Mesodermal cell (in vitro differentiated cells): ENCODE results near the gene IL36A.

Experiments used
- H3K27ac ChIP-seq: 2 replicates; pipeline ENCODE4 v1.7.0; 2013; ENCODE audit warnings: mild to moderate bottlenecking, low read depth, low read length, moderate library complexity; ENCODE audit not compliant: severe bottlenecking
- H3K36me3 ChIP-seq: 2 replicates; pipeline ENCODE4 v1.7.1; 2013; ENCODE audit warnings: mild to moderate bottlenecking, low read length, moderate library complexity; ENCODE audit not compliant: control insufficient read depth, insufficient read depth
- H3K4me1 ChIP-seq: one replicate; pipeline ENCODE4 v1.7.1; 2013; ENCODE audit warnings: mild to moderate bottlenecking, low read length; ENCODE audit not compliant: insufficient read depth, control insufficient read depth, poor library complexity, severe bottlenecking
- H3K4me3 ChIP-seq: 2 replicates; pipeline ENCODE4 v1.7.0; 2013; ENCODE audit warnings: low read length, control low read depth, mild to moderate bottlenecking; ENCODE audit not compliant: insufficient read depth, poor library complexity, severe bottlenecking; ENCODE audit errors: extremely low read depth
- H3K9me3 ChIP-seq: 2 replicates; pipeline ENCODE4 v1.7.1; 2013; ENCODE audit warnings: mild to moderate bottlenecking, low read length, moderate library complexity; ENCODE audit not compliant: control insufficient read depth
- WGBS, 2 experiments: methylation state at CpG; one replicate each; pipeline ENCODE4 v1.1.5; 2013; ENCODE audit warnings: missing lambda C conversion rate in 2 of 2; ENCODE audit not compliant: insufficient coverage in 2 of 2; 5-methylcytosine and 5-hydroxymethylcytosine counted together

The IL36A gene

DNA sequence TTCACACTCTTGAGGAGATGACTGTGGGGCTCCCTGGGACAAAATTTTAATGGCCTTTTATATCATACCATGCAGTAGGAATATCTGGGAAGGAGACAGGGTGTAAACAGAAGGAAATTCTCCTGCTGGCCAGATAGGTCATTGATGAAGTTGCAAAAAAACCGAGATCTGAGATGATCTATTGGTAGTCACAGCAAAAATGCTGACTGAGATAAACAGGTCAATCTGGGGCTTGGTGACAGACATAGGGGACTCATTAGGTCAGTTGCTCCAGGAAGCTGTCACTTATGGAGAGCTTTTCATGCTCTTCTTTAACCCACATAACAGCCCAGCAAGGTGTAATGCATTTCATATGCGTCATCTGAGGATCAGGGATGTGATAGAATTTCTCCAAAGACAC lies 2.6 kb upstream of the IL36A start:
- WGBS, 2 experiments = 70 to 79% methylated on average over 1 to 2 of the region's 2 CpGs
- no peaks in the 10 kb centered on the region for H3K4me1 ChIP-seq
- no peak overlapping the region for H3K4me3 ChIP-seq
- no peak overlapping the region for H3K27ac ChIP-seq
- H3K36me3 ChIP-seq = no peaks in the 10 kb centered on the region
- H3K9me3 ChIP-seq = peaks cover 10% of the 10 kb centered on the region

DNA sequence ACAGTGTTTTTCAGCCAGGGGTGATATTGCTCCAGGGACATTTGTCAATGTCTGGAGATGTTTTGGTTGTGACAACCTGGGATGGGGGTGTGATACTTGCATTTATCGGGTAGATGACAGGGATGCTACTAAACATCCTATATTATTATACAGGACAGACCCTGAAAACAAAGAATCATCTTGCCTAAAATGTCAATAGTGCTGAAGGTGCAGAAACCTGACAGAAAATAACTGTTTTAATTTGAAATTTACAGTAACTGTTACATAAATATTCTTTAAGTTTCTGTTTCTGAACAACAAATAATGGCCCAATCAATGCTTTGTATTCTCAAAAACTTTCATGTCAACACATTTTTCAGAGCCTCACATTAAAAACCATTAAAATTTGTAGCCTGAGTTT lies 2.0 kb downstream of the IL36A start:
- Histone ChIP-seq H3K4me3 (no peak overlapping the region), H3K4me1 (peaks cover 3% of the 10 kb centered on the region), H3K36me3 (no peaks in the 10 kb centered on the region), H3K9me3 (no peaks in the 10 kb centered on the region), H3K27ac (no peak overlapping the region)
- WGBS, 2 experiments = no CpG with 5 or more reads among the region's 1 CpG

DNA sequence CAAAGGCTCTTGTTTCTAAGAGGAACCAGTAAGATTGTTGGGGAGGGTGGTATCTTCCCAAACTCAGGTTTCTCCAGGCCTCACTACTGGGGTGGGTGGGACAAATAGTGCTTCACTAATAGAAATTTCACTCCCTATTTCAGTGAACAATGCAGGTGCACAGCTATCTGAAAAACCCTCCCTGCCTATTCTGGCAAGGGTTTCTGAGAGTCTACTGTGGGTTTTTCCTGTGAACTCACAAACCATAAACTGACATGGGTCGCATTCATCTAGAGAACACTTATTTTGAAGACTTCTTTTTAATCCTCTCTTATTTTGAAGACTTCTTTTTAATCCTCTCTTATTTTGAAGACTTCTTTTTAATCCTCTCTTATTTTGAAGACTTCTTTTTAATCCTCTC lies 4.4 kb downstream of the IL36A start:
- Histone ChIP-seq H3K4me1 (peaks cover 3% of the 10 kb centered on the region), H3K4me3 (no peak overlapping the region), H3K36me3 (no peaks in the 10 kb centered on the region), H3K9me3 (no peaks in the 10 kb centered on the region), H3K27ac (no peak overlapping the region)
- 60 to 100% methylated on average over 1 of the region's 1 CpG for WGBS, 2 experiments

DNA sequence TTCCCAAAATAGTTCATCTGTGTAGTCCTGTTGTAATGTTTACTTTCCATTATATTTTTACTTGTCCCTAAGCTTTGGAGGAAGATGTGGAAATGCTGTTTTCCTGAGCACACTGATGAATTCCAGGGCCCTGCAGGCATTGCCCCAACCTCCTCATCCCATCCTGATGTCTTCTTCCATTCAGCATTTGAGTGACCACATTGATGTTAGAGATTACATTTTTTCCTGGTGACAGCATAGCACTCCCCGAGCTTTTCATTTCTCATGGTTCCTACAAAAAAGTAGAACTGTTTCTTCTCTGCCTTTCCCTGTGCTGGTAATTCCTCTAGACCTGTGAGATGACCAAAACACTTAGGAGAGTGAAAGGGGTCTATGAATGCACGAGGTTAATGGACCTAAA lies 4.8 kb downstream of the IL36A start:
- WGBS, 2 experiments = 20 to 83% methylated on average over 1 of the region's 2 CpGs
- Histone ChIP-seq H3K4me3 (no peak overlapping the region), H3K27ac (no peak overlapping the region), H3K36me3 (no peaks in the 10 kb centered on the region), H3K4me1 (peaks cover 3% of the 10 kb centered on the region), H3K9me3 (no peaks in the 10 kb centered on the region)

DNA sequence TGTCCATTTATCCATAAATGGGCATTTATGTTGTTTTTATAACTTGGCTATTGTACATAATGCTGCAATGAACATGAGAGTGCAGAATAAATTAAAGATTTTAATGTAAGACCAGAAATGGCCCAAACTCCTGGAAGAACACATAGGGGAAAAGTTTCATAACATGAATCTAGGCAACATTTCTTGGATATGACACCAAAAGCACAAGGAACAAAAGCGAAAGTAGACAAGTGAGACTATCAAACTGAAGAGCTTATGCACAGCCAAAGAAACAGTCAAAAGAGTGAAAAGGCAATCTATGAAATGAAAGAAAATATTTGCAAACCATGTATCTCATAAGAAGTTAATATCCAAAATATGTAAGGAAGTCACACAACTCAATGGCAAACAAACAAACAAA lies 5.8 kb downstream of the IL36A start:
- no peak overlapping the region for H3K27ac ChIP-seq
- peaks cover 3% of the 10 kb centered on the region for H3K4me1 ChIP-seq
- H3K4me3 ChIP-seq = no peak overlapping the region
- no peaks in the 10 kb centered on the region for H3K9me3 ChIP-seq
- 100% methylated on average over 1 of the region's 1 CpG; no CpG with 5 or more reads in 1 of the 2 experiments for WGBS, 2 experiments
- no peaks in the 10 kb centered on the region for H3K36me3 ChIP-seq

DNA sequence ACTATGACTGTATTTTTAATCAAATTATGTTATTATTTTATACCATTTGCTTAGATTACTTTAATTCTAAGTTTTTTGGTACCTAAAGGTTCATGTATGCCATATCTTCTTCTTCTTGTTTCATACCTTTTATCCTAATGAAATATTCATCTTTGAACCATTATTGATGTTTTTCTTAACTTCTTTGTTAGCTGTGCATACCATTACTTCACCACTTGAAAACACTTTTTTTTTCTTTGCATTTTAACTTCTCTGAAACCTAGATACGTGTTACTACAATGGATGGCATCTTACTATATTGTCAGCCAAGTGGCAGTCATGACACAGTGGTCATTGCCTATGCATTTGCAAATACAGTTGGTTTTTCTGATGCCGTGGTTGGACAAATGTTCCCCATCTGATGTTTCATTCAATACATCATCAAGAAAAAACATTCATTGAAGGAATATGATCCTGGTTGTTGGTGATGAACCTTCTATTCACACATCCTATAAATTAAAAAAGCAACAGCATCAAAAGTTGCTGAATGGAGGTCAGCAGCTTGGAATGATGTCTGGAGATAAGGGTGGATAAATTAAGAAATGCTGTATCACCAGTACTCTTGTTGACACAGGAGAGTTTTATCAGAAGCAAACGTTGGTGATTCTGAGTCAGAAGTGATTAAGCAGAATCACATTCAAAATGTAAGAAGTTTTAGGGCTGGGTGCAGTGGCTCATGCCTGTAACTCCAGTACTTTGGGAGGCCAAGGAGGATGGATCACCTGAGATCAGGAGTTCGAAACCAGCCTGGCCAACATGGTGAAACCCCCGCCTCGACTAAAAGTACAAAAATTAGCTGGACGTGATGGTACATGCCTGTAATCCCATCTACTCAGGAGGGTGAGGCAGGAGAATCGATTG lies 7.4 kb downstream of the IL36A start:
- no peaks in the 10 kb centered on the region for H3K36me3 ChIP-seq
- H3K4me1 ChIP-seq = peaks cover 3% of the 10 kb centered on the region
- whole genome bisulfite sequencing, 2 experiments = 76 to 92% methylated on average over 6 of the region's 8 CpGs
- no peak overlapping the region for H3K4me3 ChIP-seq
- H3K27ac ChIP-seq = no peak overlapping the region
- H3K9me3 ChIP-seq = no peaks in the 10 kb centered on the region

DNA sequence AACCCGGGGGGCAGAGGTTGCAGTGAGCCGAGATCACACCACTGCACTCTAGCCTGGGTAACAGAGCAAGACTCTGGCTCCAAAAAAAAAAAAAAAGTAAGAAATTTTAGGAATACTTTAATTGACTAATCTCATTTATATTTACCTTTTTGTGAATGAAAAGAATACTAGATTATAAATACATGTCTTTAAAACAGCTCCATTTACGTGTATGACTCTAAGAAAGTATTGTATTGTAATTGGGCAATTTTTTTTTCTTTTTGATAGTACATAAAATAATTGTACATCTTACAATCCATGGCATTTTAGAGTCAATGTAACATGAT lies 8.0 kb downstream of the IL36A start:
- no peak overlapping the region for H3K27ac ChIP-seq
- WGBS, 2 experiments = no CpG with 5 or more reads among the region's 3 CpGs

DNA sequence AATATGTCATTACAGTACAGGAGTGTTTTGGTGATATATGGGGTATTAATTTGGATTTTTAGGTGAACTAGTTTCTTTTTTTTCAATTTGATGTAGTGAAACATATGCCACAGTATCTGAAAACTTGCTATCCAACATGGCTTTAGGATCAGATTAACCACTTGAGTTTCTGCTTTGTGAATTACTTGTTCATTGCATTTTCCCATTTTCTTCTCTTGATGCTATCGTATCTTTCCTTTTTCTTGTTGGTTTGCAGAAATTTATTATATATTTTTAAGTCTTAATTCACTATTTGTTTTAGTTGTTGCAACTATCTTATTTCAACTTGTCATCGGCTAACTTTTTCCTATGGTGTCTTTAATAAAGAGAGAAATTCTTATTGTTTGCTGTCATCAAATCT lies 8.8 kb downstream of the IL36A start:
- Histone ChIP-seq H3K27ac (no peak overlapping the region), H3K36me3 (no peaks in the 10 kb centered on the region), H3K9me3 (no peaks in the 10 kb centered on the region), H3K4me3 (no peak overlapping the region), H3K4me1 (peaks cover 3% of the 10 kb centered on the region)
- WGBS, 2 experiments = no CpG with 5 or more reads among the region's 2 CpGs

More for the DNA sequence above, 8.0 kb downstream of the IL36A start:
- H3K4me1 ChIP-seq = peaks cover 3% of the 10 kb centered on the region
- H3K9me3 ChIP-seq = no peaks in the 10 kb centered on the region
- H3K36me3 ChIP-seq = no peaks in the 10 kb centered on the region
- no peak overlapping the region for H3K4me3 ChIP-seq

DNA sequence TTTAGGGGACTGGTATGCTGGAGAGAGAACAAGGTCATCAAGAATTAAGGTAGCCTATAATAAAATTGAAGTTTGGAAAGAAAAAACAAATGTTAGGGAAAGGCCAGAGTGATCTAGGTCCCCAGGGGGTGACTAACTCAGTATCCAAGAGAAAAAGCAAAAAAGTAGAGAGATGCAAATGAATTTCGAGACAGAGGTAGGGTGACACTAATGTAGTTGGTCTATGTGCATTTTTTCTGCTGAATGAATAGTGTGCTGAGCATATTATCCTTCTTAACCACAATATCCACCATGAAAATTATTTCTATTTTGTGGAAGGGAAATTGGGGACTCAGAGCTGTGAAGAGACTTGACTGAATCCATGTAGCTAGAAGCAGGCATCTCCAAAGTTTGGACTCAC lies 9.8 kb downstream of the IL36A start:
- H3K9me3 ChIP-seq = no peaks in the 10 kb centered on the region
- H3K36me3 ChIP-seq = no peaks in the 10 kb centered on the region
- no peak overlapping the region for H3K27ac ChIP-seq
- no peak overlapping the region for H3K4me3 ChIP-seq
- no peaks in the 10 kb centered on the region for H3K4me1 ChIP-seq
- WGBS, 2 experiments = no CpG with 5 or more reads among the region's 1 CpG

DNA sequence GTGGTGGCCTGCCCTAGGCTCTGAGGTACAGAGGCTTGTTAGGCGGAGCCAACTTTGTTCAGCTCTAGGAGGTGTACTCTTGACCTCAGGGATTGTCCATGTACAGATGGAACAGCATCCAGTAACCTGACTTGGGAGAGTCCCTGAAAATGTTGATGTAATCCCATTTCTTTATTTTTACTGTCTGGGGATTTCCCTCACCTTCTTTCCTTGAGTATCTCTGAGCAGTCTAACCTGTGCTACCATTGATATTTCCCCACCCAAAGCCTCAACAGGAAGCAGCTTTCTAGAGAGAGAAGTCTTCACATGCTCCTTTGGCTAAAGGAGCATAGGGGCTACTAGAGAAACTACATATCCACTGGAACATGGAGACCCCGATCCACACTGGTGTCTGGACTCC lies 10.4 kb downstream of the IL36A start:
- no peak overlapping the region for H3K4me3 ChIP-seq
- WGBS, 2 experiments = 76% methylated on average over 2 of the region's 2 CpGs

DNA sequence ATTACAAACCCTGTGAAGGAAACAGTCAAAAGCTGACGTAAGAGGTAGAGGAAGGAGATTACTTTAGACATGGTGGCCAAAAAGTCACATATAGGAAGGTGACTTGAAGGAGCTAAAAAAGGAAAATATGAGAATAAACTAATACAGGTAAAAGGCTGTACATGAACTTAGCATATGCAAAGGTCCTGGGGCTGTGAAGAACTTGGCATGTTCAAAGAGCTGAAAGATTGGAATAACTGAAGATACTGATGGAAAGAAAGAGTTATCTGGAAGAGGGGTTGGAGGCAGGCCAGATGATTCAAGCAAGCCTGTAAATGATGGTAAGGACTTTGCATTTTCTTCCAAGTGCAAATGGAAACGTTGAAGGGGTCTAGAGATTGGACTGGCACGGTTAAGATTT lies 13.2 kb downstream of the IL36A start:
- Histone ChIP-seq H3K4me3 (no peak overlapping the region), H3K9me3 (no peaks in the 10 kb centered on the region), H3K27ac (no peak overlapping the region), H3K4me1 (no peaks in the 10 kb centered on the region), H3K36me3 (no peaks in the 10 kb centered on the region)
- 62 to 76% methylated on average over 3 of the region's 3 CpGs for WGBS, 2 experiments

More for the DNA sequence above, 10.4 kb downstream of the IL36A start:
- no peaks in the 10 kb centered on the region for H3K9me3 ChIP-seq
- H3K4me1 ChIP-seq = no peaks in the 10 kb centered on the region
- no peaks in the 10 kb centered on the region for H3K36me3 ChIP-seq
- no peak overlapping the region for H3K27ac ChIP-seq
